WTC11 (cell line): Measurements from ENCODE around the gene GABBR2.
A peak's percentile ranks its signal among the peaks of the same experiment; 100 is the strongest.

ENCODE experiments used
- CREB1 ChIP-seq: sonication (generic); formaldehyde crosslinking; IDR thresholded peaks from 2 replicates; pipeline ENCODE4 v1.8.0; 2023; ENCODE audit warnings: mild to moderate bottlenecking, missing genetic modification reagents
- ESRRA ChIP-seq: sonication (generic); formaldehyde crosslinking; IDR thresholded peaks from 2 replicates; pipeline ENCODE4 v1.8.1; 2022; ENCODE audit warnings: mild to moderate bottlenecking, missing genetic modification reagents, borderline replicate concordance
- NFYB ChIP-seq: sonication (generic); formaldehyde crosslinking; conservative IDR thresholded peaks from 2 replicates; pipeline ENCODE4 v1.8.0; 2022; ENCODE audit warnings: low read depth, missing genetic modification reagents
- SP1 ChIP-seq: sonication (generic); formaldehyde crosslinking; conservative IDR thresholded peaks from 2 replicates; pipeline ENCODE4 v1.8.1; 2022; ENCODE audit warnings: missing genetic modification reagents
- TEAD1 ChIP-seq: sonication (generic); formaldehyde crosslinking; IDR thresholded peaks from 2 replicates; pipeline ENCODE4 v1.8.0; 2022; ENCODE audit warnings: mild to moderate bottlenecking, missing genetic modification reagents
- TEAD4 ChIP-seq: sonication (generic); formaldehyde crosslinking; IDR thresholded peaks from 2 replicates; pipeline ENCODE4 v1.8.0; 2022; ENCODE audit warnings: mild to moderate bottlenecking, missing genetic modification reagents
- TP53 ChIP-seq: sonication (generic); formaldehyde crosslinking; IDR thresholded peaks from 2 replicates; pipeline ENCODE4 v1.8.1; 2023; ENCODE audit warnings: mild to moderate bottlenecking, missing genetic modification reagents
- TF ChIP-seq, protein P1 (sequence below): fragments of 200-600 bp; IDR thresholded peaks from 2 replicates; pipeline ENCODE4 v1.8.0; 2022; ENCODE audit warnings: antibody characterized with exemption
- TF ChIP-seq, protein P2 (sequence below): sonication (generic); formaldehyde crosslinking; IDR thresholded peaks from 2 replicates; pipeline ENCODE4 v1.8.1; 2023; ENCODE audit warnings: mild to moderate bottlenecking, missing genetic modification reagents, moderate library complexity
- TF ChIP-seq, protein P3 (sequence below): sonication (generic); formaldehyde crosslinking; IDR thresholded peaks from 2 replicates; pipeline ENCODE4 v1.8.1; 2022; ENCODE audit warnings: missing genetic modification reagents, borderline replicate concordance
- TF ChIP-seq, protein P4 (sequence below): sonication (generic); formaldehyde crosslinking; IDR thresholded peaks from 2 replicates; pipeline ENCODE4 v1.8.1; 2022; ENCODE audit warnings: mild to moderate bottlenecking, missing genetic modification reagents, moderate library complexity, borderline replicate concordance
- TF ChIP-seq, protein P5 (sequence below): sonication (generic); formaldehyde crosslinking; IDR thresholded peaks from 2 replicates; pipeline ENCODE4 v1.8.1; 2022; ENCODE audit warnings: mild to moderate bottlenecking, moderate library complexity, missing genetic modification reagents

DNA sequence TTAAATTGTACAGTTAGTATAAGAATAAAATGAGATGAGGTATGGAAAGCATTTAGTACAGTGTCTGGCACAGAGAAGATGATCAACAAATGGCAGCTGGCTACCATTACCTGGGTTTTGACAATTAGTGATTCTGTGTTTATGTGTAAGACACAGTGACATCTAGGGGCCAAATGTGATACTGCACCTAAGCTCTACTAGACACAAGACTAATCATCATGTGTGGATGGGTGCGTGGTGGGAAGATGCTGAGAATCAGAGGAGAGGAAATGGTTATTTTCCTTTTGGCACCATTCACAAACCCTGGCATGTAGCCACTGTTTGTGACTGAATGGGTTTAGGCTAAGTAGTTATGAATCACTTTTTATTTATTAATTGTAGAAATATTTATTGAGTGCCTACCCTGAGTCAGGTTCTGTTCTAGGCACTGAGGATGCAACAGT lies 343.5 kb downstream of the GABBR2 start:
- TF ChIP-seq, protein P1, sequence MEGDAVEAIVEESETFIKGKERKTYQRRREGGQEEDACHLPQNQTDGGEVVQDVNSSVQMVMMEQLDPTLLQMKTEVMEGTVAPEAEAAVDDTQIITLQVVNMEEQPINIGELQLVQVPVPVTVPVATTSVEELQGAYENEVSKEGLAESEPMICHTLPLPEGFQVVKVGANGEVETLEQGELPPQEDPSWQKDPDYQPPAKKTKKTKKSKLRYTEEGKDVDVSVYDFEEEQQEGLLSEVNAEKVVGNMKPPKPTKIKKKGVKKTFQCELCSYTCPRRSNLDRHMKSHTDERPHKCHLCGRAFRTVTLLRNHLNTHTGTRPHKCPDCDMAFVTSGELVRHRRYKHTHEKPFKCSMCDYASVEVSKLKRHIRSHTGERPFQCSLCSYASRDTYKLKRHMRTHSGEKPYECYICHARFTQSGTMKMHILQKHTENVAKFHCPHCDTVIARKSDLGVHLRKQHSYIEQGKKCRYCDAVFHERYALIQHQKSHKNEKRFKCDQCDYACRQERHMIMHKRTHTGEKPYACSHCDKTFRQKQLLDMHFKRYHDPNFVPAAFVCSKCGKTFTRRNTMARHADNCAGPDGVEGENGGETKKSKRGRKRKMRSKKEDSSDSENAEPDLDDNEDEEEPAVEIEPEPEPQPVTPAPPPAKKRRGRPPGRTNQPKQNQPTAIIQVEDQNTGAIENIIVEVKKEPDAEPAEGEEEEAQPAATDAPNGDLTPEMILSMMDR, result peak; percentile 63; the same call in 1 of the 2 replicates
- TF ChIP-seq CREB1 (CRISPR knock-in tag) (no peak), SP1 (CRISPR knock-in tag) (no peak), NFYB (CRISPR knock-in tag) (no peak), TP53 (no peak), TEAD1 (no peak), ESRRA (no peak), TEAD4 (no peak)
- TF ChIP-seq, protein P2, sequence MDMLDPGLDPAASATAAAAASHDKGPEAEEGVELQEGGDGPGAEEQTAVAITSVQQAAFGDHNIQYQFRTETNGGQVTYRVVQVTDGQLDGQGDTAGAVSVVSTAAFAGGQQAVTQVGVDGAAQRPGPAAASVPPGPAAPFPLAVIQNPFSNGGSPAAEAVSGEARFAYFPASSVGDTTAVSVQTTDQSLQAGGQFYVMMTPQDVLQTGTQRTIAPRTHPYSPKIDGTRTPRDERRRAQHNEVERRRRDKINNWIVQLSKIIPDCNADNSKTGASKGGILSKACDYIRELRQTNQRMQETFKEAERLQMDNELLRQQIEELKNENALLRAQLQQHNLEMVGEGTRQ, result no peak
- TF ChIP-seq, protein P3, sequence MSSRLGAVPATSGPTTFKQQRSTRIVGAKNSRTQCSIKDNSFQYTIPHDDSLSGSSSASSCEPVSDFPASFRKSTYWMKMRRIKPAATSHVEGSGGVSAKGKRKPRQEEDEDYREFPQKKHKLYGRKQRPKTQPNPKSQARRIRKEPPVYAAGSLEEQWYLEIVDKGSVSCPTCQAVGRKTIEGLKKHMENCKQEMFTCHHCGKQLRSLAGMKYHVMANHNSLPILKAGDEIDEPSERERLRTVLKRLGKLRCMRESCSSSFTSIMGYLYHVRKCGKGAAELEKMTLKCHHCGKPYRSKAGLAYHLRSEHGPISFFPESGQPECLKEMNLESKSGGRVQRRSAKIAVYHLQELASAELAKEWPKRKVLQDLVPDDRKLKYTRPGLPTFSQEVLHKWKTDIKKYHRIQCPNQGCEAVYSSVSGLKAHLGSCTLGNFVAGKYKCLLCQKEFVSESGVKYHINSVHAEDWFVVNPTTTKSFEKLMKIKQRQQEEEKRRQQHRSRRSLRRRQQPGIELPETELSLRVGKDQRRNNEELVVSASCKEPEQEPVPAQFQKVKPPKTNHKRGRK (CRISPR knock-in tag), result no peak
- TF ChIP-seq, protein P4, sequence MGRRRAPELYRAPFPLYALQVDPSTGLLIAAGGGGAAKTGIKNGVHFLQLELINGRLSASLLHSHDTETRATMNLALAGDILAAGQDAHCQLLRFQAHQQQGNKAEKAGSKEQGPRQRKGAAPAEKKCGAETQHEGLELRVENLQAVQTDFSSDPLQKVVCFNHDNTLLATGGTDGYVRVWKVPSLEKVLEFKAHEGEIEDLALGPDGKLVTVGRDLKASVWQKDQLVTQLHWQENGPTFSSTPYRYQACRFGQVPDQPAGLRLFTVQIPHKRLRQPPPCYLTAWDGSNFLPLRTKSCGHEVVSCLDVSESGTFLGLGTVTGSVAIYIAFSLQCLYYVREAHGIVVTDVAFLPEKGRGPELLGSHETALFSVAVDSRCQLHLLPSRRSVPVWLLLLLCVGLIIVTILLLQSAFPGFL, result no peak
- TF ChIP-seq, protein P5, sequence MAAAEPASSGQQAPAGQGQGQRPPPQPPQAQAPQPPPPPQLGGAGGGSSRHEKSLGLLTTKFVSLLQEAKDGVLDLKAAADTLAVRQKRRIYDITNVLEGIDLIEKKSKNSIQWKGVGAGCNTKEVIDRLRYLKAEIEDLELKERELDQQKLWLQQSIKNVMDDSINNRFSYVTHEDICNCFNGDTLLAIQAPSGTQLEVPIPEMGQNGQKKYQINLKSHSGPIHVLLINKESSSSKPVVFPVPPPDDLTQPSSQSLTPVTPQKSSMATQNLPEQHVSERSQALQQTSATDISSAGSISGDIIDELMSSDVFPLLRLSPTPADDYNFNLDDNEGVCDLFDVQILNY (CRISPR knock-in tag), result no peak
